ENCODE measurements around the gene APOA4.

DNA sequence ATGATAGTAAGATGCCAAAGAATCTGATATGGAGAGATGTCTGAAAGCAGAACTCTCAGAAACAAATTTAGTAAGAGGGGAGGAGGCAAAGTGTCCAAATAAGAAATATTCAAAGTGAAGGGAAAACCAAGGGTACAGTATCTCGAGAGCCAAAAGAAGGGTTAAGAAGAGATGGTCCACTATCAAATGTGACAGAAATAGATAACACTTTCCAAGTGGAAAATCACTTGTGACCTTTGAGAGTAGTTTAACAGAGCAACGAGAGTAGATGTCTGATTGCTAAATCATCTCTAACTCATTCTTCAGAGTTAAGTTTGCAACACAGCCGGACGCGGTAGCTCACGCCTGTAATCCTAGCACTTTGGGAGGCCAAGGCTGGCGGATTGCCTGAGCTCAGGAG, 46.0 kb downstream of the APOA4 start:
- TF ChIP-seq GATA2 (IDR thresholded peaks at IDR 0.05; ENCODE audit: low read depth, low read length) (no peak), GATA3 (IDR thresholded peaks at IDR 0.05; ENCODE audit: low read depth, low read length) (no peak)

Data from SH-SY5Y (cell line).